HepG2 (cell line): ENCODE measurements around the gene GTPBP6. TPM values are rescaled to one million over a fixed set of nuclear protein-coding genes. Genes with fewer than 3 reads are reported as not detected.

Experiments used
- CREB1 ChIP-seq, 2 experiments: fragments of 450-650 bp in 1 of 2; IDR thresholded peaks; 2 replicates each; pipeline ENCODE4 v1.6.1; 2016 to 2017; ENCODE audit warnings: control low read depth in 1 of 2, mild to moderate bottlenecking in 1 of 2, missing compliant biosample characterization in 1 of 2, missing genetic modification characterization in 1 of 2
- DR1 ChIP-seq: sonication (generic); formaldehyde crosslinking; IDR thresholded peaks from 2 replicates; pipeline ENCODE4 v1.8.0; 2021; ENCODE audit warnings: mild to moderate bottlenecking, missing genetic modification reagents, inconsistent platforms
- HNF1A ChIP-seq, 2 experiments: sonication (generic) in 1 of 2; formaldehyde crosslinking in 1 of 2; IDR thresholded peaks; 2 replicates each; pipeline versions ENCODE4 v1.4.0 to v1.6.1; 2016 to 2020; ENCODE audit warnings: borderline replicate concordance in 1 of 2, low read depth in 1 of 2, mild to moderate bottlenecking in 1 of 2, missing genetic modification reagents in 1 of 2
- IKZF5 ChIP-seq: IDR thresholded peaks from 2 replicates; pipeline ENCODE4 v1.6.1; 2018; ENCODE audit warnings: missing genetic modification reagents, mild to moderate bottlenecking, missing compliant biosample characterization
- JUNB ChIP-seq: sonication (generic); formaldehyde crosslinking; IDR thresholded peaks from 2 replicates; pipeline ENCODE4 v1.8.0; 2022; ENCODE audit warnings: missing genetic modification reagents, mild to moderate bottlenecking, borderline replicate concordance
- KDM4B ChIP-seq: sonication (generic); formaldehyde crosslinking; IDR thresholded peaks from 2 replicates; pipeline ENCODE4 v1.4.0; 2020; ENCODE audit warnings: missing genetic modification reagents
- MTA3 ChIP-seq: sonication (generic); formaldehyde crosslinking; IDR thresholded peaks from 2 replicates; pipeline ENCODE4 v1.4.0; 2020; ENCODE audit warnings: missing genetic modification reagents
- PTBP1 ChIP-seq: fragments of 200-400 bp; formaldehyde crosslinking; IDR thresholded peaks from 2 replicates; pipeline ENCODE4 v1.6.1; 2018; ENCODE audit warnings: low read length, low read depth; ENCODE audit not compliant: poor library complexity, severe bottlenecking
- RARG ChIP-seq: sonication (generic); formaldehyde crosslinking; IDR thresholded peaks from 2 replicates; pipeline ENCODE4 v1.4.0; 2020; ENCODE audit warnings: low read depth, mild to moderate bottlenecking, missing genetic modification reagents
- SIN3B ChIP-seq: fragments of 150-350 bp; IDR thresholded peaks from 2 replicates; pipeline ENCODE4 v1.6.1; 2014; ENCODE audit warnings: low read length
- TCF12 ChIP-seq, 2 experiments: fragments of 450-650 bp in 1 of 2; sonication (generic) in 1 of 2; formaldehyde crosslinking in 1 of 2; IDR thresholded peaks; 2 replicates each; pipeline versions ENCODE4 v1.6.1 to v1.8.0; 2017 to 2022; ENCODE audit warnings: antibody characterized with exemption in 1 of 2, mild to moderate bottlenecking in 1 of 2, missing genetic modification reagents in 1 of 2, moderate library complexity in 1 of 2
- THRA ChIP-seq: sonication (generic); formaldehyde crosslinking; IDR thresholded peaks from 2 replicates; pipeline ENCODE4 v1.4.0; 2020; ENCODE audit warnings: missing genetic modification reagents, borderline replicate concordance
- WIZ ChIP-seq: sonication (generic); formaldehyde crosslinking; IDR thresholded peaks from 2 replicates; pipeline ENCODE4 v1.5.1; 2020; ENCODE audit warnings: mild to moderate bottlenecking, missing genetic modification reagents
- ZNF256 ChIP-seq: sonication (generic); formaldehyde crosslinking; conservative IDR thresholded peaks from 2 replicates; pipeline ENCODE4 v1.4.0; 2020; ENCODE audit warnings: missing genetic modification reagents
- ZNF576 ChIP-seq: sonication (generic); formaldehyde crosslinking; IDR thresholded peaks from 2 replicates; pipeline ENCODE4 v1.4.0; 2020; ENCODE audit warnings: mild to moderate bottlenecking, missing genetic modification reagents
- ZNF577 ChIP-seq: sonication (generic); formaldehyde crosslinking; IDR thresholded peaks from 2 replicates; pipeline ENCODE4 v1.4.0; 2020; ENCODE audit warnings: mild to moderate bottlenecking, low read depth, missing genetic modification reagents, borderline replicate concordance
- ZNF704 ChIP-seq: sonication (generic); formaldehyde crosslinking; IDR thresholded peaks from 2 replicates; pipeline ENCODE4 v1.8.1; 2023; ENCODE audit warnings: mild to moderate bottlenecking, inconsistent platforms, moderate library complexity, missing genetic modification reagents, borderline replicate concordance
- ZSCAN9 ChIP-seq: IDR thresholded peaks from 2 replicates; pipeline ENCODE4 v1.6.1; 2016; ENCODE audit warnings: borderline replicate concordance
- polyA plus RNA-seq, 8 experiments: library from polyadenylated mRNA; depleted of rRNA in 3 of 8; stranded (reverse) in 7 of 8; unstranded in 1 of 8; fragments of >200 nt; fragmentation: Illumina TruSeq in 4 of 8; extraction: Trizol in 4 of 8; gene quantifications; 2 replicates each; pipeline versions ENCODE4 v1.2.1 to v1.2.3, GENCODE V29; 2011 to 2016; ENCODE audit warnings: low read depth in 4 of 8, missing spikeins in 1 of 8, mixed read lengths in 1 of 8; ENCODE audit not compliant: insufficient read depth in 1 of 8
- total RNA-seq, 5 experiments: library from RNA; depleted of rRNA; stranded (reverse); fragments of >200 nt; fragmentation: Illumina TruSeq; extraction: Trizol; gene quantifications; 2 replicates each; pipeline ENCODE4 v1.2.3, GENCODE V29; 2016; ENCODE audit warnings: low read depth in 1 of 5

Gene GTPBP6
- total and polyA plus RNA-seq, 2 of the 13 experiments (the other 11 are each of a cell fraction or from before 2014, with no cell fraction given): 20.2 to 39.6 TPM

GRCh38 chrX:262381-262909, 56.2 kb downstream of the GTPBP6 start (continued):
- TF ChIP-seq ZNF576 (CRISPR knock-in tag) (no peak), DR1 (no peak), ZSCAN9 (CRISPR knock-in tag) (no peak), WIZ (no peak), CREB1 (IDR thresholded peaks at IDR 0.05) (no peak), CREB1 (CRISPR knock-in tag; IDR thresholded peaks at IDR 0.05) (no peak), ZNF704 (no peak), IKZF5 (CRISPR knock-in tag) (no peak), SIN3B (no peak), HNF1A (IDR thresholded peaks at IDR 0.05; ENCODE audit: low read depth) (peak; percentile 97), HNF1A (CRISPR knock-in tag; IDR thresholded peaks at IDR 0.05; ENCODE audit: borderline replicate concordance) (peak; percentile 99), JUNB (CRISPR knock-in tag) (no peak), KDM4B (no peak), RARG (CRISPR knock-in tag) (no peak), TCF12 (IDR thresholded peaks at IDR 0.05) (no peak), TCF12 (CRISPR knock-in tag; IDR thresholded peaks at IDR 0.05) (no peak), THRA (CRISPR knock-in tag) (peak; percentile 97), MTA3 (CRISPR knock-in tag) (no peak), PTBP1 (no peak), ZNF577 (no peak), ZNF256 (no peak)
